Fibroblast of lung (primary cell): ENCODE results near the gene DOCK4.

Experiments used
- CTCF ChIP-seq, 2 donors: IDR thresholded peaks in 1 of 2; conservative IDR thresholded peaks in 1 of 2; 1 replicate in 1 of 2; 2 replicates in 1 of 2; pipeline ENCODE4 v1.5.1; 2011 to 2012; ENCODE audit warnings: low read length in 2 of 2, control low read depth in 1 of 2, inconsistent platforms in 1 of 2, low read depth in 1 of 2, mild to moderate bottlenecking in 1 of 2
- EZH2 ChIP-seq: IDR thresholded peaks from 2 replicates; pipeline ENCODE4 v1.5.1; 2012; ENCODE audit warnings: low read length, control low read depth, mild to moderate bottlenecking; ENCODE audit errors: missing control alignments

GRCh38 chr7:111845853-111846252, 360.3 kb downstream of the DOCK4 start:
- TF ChIP-seq CTCF (conservative IDR thresholded peaks at IDR 0.05 in 1 of 2, IDR thresholded peaks at IDR 0.05 in 1 of 2; ENCODE audit: low read depth in 1 of 2, low read length in 2 of 2) (no peak), EZH2 (no peak)
